Measurements from ENCODE around the gene WLS. TPM values are rescaled to one million over a fixed set of nuclear protein-coding genes. Genes with fewer than 3 reads are reported as not detected.

Gene WLS
- total RNA-seq, 1 experiment from 2014 or later: 57.5 TPM

DNA sequence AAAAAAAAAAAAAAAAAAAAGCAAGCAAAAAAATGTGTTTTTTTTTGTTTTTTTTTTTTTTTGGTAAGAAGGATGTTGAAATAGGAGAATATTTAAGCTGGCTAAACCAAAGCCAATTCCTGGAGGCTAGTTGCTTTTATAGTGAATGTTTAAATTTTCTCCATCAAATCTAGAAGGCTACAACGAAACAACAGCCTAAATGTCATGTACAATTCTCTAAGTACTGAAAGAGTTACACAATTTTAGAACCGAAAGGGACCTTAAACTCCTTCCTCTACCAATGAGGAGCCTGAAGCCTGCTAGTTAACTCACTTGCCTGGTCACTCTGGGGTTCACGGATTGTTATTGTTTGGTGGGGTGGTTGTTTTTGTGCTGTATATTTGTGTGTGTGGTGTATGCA is 3.5 kb downstream of the WLS start:
- no peak for DNase-seq (ENCODE audit: low read depth)

- DNase-seq (ENCODE audit: low read depth): no peak
These were observed 4.7 kb downstream of the WLS start for GRCh38 chr1:68227598-68227997.

- no peak for DNase-seq (ENCODE audit: low read depth)
These were observed 6.5 kb downstream of the WLS start for GRCh38 chr1:68225781-68226180.

- DNase-seq (ENCODE audit: low read depth): no peak
These were observed 8.6 kb downstream of the WLS start for GRCh38 chr1:68223687-68224086.

DNA sequence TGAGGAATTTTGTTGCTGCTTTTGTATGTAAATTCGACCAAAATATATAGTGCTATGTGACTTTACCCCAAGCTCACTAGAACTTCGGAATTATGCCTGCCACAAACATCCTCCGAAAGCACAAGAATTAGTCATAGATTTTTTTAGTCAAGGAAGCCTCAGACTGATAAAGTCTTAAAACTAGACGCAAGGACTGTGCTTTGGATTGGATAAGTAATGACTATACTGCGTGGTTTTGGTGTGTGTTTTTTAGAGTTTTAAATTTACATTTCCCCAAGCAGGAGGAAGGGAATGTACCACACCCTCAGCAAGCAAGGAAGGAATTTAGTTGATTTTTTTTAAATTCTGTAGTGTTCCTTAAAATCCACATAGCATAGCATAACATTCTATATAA is 10.3 kb downstream of the WLS start:
- peak; percentile 45 for DNase-seq (ENCODE audit: low read depth)

DNA sequence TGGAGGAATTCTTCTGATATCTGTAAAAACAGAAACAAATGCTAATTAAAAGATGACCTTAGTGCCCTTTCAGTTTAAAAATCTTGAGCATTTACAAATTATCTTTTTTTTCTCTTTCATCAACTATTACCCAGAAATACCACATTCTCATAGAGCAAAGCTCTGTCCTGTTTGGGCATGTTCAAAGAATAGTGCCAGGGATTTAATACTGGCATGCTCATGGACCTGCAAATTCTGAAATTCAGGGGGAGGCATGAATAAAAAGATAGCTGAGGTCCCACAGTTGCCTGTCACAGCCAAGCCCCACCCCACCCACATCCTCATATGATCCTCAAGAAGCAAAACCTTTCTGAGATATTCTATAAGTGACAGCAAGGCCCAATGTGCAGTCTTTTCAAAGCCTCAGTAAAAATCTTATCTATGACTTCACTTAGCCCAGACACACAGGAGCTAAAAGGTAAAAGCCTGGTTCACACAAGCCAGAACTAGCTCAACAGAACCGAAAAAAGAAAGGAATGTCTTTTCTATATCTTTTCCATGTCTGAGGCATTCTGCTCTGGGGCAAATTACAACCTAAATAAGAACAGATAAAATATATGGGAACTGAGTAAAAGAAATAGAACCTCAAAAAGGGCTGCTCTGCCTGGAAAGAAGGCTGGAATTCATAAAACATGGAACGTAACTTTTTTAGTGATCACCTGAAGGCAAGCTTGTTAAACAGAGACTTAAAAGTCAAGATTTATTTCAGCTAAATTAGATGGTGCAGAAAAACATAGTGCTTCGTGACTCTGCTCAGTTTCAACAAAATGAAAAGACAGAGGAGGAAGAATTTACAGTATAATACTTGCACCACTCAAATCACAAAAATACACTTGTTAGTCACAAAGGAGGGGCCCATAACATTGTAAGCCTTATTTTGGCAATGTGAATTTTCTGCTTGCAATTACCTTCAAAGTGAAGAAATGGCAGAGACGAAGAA is 11.0 kb downstream of the WLS start:
- no peak for DNase-seq (ENCODE audit: low read depth)

- DNase-seq (ENCODE audit: low read depth): no peak
These were observed 11.9 kb downstream of the WLS start for GRCh38 chr1:68220420-68220819.

GRCh38 chr1:68218490-68218889 is 13.8 kb downstream of the WLS start:
- no peak for DNase-seq (ENCODE audit: low read depth)

DNA sequence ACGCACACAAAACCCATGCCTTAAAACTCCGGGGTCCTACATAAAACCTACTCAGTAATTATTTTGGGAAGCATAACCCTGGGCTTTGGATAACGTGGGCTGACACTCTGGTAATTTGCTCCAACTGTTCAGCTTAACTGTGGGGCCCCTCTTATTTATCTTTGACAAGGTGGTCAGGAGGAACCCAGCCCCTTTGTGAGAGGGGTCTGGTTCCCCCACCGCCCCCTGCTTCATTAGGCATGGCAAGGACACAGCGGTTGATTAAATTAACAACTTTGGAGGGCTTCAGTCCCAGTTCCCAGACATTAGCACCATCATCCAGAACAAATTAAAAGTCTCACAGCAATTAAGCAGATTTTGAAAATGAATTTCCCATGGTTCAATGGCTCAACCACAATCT is 14.7 kb downstream of the WLS start:
- DNase-seq (ENCODE audit: low read depth): no peak

DNA sequence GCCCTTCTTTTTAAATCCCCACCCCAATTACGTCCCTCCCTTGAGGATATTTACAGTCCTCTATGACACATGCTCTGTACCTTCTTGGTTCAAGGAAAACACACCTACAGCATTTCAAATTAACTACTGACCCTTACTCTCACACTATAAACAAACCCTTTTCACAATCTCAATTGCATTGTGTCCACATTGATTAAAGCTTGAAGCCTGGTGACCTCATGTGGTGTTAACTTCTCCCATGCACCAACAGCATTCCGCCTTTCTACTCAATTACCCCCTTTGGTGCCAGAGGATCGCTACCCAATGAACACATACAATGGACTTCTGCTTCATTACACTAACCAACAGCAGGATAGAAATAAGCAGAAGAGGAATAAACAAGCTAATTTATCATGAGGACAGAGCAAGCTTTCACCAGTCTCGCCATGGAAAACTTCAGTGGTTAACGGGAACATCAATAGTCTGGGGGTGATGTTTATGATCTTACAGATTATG is 15.2 kb downstream of the WLS start:
- no peak for DNase-seq (ENCODE audit: low read depth)

GRCh38 chr1:68216089-68216772 is 16.1 kb downstream of the WLS start:
- DNase-seq (ENCODE audit: low read depth): no peak

DNA sequence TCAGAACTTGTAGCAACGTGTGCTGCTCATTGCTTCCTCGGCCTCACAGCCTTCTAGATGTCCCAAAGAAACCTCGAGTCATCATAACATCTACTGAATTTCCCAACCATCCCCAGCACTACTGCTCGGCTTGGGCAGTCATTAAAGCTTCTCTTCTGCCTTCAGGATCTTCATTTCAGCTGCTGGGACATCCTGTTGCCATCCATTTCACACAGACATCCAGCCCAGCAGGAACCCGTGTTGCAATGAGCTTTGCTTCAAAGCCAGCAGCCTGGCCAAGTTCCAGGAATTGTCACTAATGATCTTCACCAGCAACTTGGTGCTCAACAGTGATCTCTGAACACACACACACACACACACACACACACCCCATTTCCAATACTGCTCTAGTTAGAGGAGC is 18.5 kb downstream of the WLS start:
- peak; percentile 74 for DNase-seq (ENCODE audit: low read depth)

GRCh38 chr1:68211761-68212380 is 20.5 kb downstream of the WLS start:
- DNase-seq (ENCODE audit: low read depth): no peak

DNA sequence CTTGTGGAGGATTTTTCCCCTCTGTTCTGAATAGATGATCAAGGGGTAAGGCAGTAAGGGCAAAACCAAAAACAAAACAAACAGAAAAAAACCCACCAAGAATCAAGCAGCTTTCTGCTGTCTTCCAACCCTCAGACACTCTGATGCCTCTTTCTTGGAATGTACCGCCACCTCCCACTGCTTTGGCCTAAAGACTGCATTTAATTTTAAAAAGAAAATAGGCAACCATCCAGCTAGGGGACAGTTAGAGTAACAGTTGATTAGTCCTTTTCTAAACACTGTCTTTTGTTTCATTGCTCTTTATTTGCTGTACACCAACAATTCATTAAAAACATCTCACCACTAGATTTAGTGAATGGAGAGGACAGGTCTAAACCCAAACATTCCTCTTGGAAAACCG is 21.5 kb downstream of the WLS start:
- DNase-seq (ENCODE audit: low read depth): no peak

DNA sequence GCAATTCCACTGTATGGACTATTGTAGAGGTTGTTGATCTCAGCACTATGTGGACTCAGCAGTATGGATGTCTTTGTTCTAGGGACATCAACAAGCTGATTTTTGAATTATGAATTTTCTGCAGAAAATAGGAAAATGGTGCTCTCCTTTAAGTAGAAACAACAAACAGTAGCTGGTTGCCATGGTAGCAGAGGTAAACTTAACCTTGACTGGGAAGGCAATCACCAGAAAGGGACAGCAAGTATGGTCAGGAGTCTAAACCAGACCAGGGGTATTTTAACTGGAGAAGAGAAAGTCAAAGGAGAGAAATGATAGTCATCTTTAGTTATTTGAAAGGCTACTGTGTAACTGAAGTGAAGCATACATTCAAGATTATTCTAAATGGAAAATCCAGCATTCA is 22.3 kb downstream of the WLS start:
- peak; percentile 42 for DNase-seq (ENCODE audit: low read depth)

DNA sequence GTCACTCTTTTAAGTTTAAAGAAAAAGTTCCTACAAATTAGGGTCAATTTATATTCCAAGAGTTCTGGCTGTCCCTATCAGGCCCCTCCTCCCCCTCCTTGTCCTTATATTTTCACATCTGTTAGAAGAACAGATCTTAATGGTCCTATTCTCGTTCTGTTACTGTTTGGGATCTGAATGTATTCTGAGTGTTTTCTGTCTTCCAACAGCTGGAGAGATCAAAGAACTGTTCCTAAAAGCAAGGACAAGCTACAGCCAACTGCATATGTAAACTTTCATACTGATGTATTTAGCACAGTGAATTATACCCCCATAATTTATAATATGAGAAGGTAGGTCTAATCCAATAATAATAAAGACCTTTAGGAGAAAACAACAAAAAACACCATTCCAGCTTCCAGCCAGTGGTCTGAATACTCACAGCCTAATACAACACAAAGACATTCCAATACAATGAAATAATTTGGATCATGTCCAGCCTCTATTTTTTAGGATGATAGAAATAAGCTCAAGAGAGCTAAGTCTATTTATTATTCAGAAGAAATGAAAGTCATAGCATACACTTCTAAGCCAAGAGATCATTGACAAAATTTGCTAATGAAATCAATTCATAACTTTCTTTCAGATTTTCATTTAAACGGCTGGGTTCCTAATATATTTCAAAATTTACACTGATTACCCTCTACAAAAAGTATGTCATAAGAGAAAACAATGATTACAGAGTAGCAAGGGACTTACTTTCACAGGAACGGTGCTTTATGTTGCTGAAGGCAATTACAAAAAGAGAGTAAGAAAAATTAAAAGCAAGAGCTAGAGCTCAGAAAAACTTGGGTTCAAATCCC is 25.3 kb downstream of the WLS start:
- peak; percentile 73 for DNase-seq (ENCODE audit: low read depth)

- no peak for DNase-seq (ENCODE audit: low read depth)
These were observed 26.4 kb downstream of the WLS start for GRCh38 chr1:68205794-68206358.

DNA sequence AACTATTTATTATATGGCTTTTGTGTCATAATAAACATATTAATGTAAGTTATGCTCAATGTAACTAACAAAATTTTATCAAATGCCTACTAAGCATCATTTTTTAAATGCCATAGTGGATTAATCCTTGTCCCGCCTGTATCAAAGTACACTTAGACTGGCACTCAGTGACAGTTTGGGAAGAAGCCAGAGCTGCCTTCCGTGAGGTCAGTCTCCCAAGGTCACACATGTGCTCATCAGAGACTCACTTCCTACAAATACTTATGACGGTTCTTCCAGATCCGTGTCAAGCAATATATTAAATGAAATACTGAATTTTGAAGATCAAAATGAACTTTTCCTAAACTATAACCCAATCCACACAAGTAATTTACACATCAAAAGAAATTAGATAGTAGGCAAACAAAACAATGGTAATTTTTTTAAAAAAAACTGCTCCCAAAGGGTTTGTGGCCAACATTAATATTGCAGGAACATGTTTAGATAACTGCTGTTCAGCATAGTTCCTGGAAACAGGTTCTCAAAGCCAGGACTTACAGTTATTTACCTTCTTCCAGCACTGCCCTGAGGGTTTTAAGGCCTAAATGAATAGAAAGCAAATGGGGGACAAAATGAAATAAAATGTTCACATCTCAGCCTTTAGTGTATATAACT is 27.2 kb downstream of the WLS start:
- DNase-seq (ENCODE audit: low read depth): no peak

GRCh38 chr1:68202239-68202832 is 30.0 kb downstream of the WLS start:
- DNase-seq (ENCODE audit: low read depth): no peak
